ENCODE measurements around the gene RHOC.

RHOC gene

GRCh38 chr1:112692681-112693080 is 14.2 kb downstream of the RHOC start:
- DNase-seq (ENCODE audit: low spot score): no peak
- in situ Hi-C loops (cut with MboI; ENCODE audit: low pct_unique_long_range_greater_than_20kb, low sequenced_read_pairs, unreplicated experiment): no loop called here
- TF ChIP-seq CTCF (IDR thresholded peaks at IDR 0.05; ENCODE audit: extremely low read depth, insufficient read depth, missing control alignments): no peak

- no peak for TF ChIP-seq CTCF (IDR thresholded peaks at IDR 0.05; ENCODE audit: extremely low read depth, insufficient read depth, missing control alignments)
- no peak for DNase-seq (ENCODE audit: low spot score)
- in situ Hi-C loops (cut with MboI; ENCODE audit: low pct_unique_long_range_greater_than_20kb, low sequenced_read_pairs, unreplicated experiment): no loop called here
These were observed 17.1 kb downstream of the RHOC start for GRCh38 chr1:112689842-112690237.

GRCh38 chr1:112689196-112689841 is 17.6 kb downstream of the RHOC start:
- in situ Hi-C loops (cut with MboI; ENCODE audit: low pct_unique_long_range_greater_than_20kb, low sequenced_read_pairs, unreplicated experiment): no loop called here
- no peak for DNase-seq (ENCODE audit: low spot score)
- no peak for TF ChIP-seq CTCF (IDR thresholded peaks at IDR 0.05; ENCODE audit: extremely low read depth, insufficient read depth, missing control alignments)

GRCh38 chr1:112688781-112689193 is 18.1 kb downstream of the RHOC start:
- no peak for DNase-seq (ENCODE audit: low spot score)
- in situ Hi-C loops (cut with MboI; ENCODE audit: low pct_unique_long_range_greater_than_20kb, low sequenced_read_pairs, unreplicated experiment): no loop called here
- no peak for TF ChIP-seq CTCF (IDR thresholded peaks at IDR 0.05; ENCODE audit: extremely low read depth, insufficient read depth, missing control alignments)

- no peak for TF ChIP-seq CTCF (IDR thresholded peaks at IDR 0.05; ENCODE audit: extremely low read depth, insufficient read depth, missing control alignments)
- no peak for DNase-seq (ENCODE audit: low spot score)
- in situ Hi-C loops (cut with MboI; ENCODE audit: low pct_unique_long_range_greater_than_20kb, low sequenced_read_pairs, unreplicated experiment): no loop called here
These were observed 19.0 kb downstream of the RHOC start for GRCh38 chr1:112687785-112688496.

- in situ Hi-C loops (cut with MboI; ENCODE audit: low pct_unique_long_range_greater_than_20kb, low sequenced_read_pairs, unreplicated experiment): no loop called here
- no peak for DNase-seq (ENCODE audit: low spot score)
- no peak for TF ChIP-seq CTCF (IDR thresholded peaks at IDR 0.05; ENCODE audit: extremely low read depth, insufficient read depth, missing control alignments)
These were observed 19.6 kb downstream of the RHOC start for GRCh38 chr1:112687361-112687760.

All from GM13977 (cell line).